ENCODE measurements around the gene AKR1C8. TPM values are rescaled to one million over a fixed set of nuclear protein-coding genes. Genes with fewer than 3 reads are reported as not detected.

AKR1C8 gene
- total RNA-seq, 2 donors from 2014 or later, result not detected

- H3K36me3 ChIP-seq, result no peaks in the 10 kb centered on the region
- H3K27ac ChIP-seq, result no peak overlapping the region
- no peak for DNase-seq (ENCODE audit: low spot score)
- no peak overlapping the region for H3K4me3 ChIP-seq
- TF ChIP-seq POLR2A (IDR thresholded peaks at IDR 0.05), result no peak
- TF ChIP-seq POLR2AphosphoS5 (IDR thresholded peaks at IDR 0.05), result no peak
- no peaks in the 10 kb centered on the region for H3K4me1 ChIP-seq (replicated peaks)
- H3K9me3 ChIP-seq, result no peaks in the 10 kb centered on the region
- intact Hi-C loops (cut with DNase I), result no loop called here
- 62% methylated on average over 8 of the region's 8 CpGs for WGBS
- H3K27me3 ChIP-seq (replicated peaks; ENCODE audit: insufficient read depth), result no peaks in the 10 kb centered on the region
Measured at GRCh38 chr10:5107860-5108526, 77.0 kb downstream of the AKR1C8 start.

DNA sequence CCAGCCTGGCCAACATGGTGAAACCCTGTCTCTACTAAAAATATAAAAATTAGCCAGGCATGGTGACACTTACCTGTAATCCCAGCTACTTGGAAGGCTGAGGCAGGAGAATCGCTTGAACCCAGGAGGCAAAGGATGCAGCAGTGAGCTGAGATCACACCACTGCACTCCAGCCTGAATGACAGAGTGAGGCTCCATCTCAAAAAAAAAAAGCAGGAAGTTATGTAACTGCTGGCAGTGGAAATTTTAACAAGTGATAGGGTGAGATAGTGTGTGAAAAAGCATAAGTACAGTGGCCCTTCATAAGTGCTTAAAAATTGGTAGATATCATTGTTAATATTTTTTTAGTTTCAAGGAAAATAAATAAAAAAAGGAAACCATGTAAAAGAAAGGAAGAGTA, 78.4 kb downstream of the AKR1C8 start:
- H3K27me3 ChIP-seq (replicated peaks; ENCODE audit: insufficient read depth), result no peaks in the 10 kb centered on the region
- no peak overlapping the region for H3K27ac ChIP-seq
- no peak overlapping the region for H3K4me3 ChIP-seq
- intact Hi-C loops (cut with DNase I), result no loop called here
- TF ChIP-seq POLR2A (IDR thresholded peaks at IDR 0.05) (no peak), POLR2AphosphoS5 (IDR thresholded peaks at IDR 0.05) (no peak)
- TF ChIP-seq, protein P1, sequence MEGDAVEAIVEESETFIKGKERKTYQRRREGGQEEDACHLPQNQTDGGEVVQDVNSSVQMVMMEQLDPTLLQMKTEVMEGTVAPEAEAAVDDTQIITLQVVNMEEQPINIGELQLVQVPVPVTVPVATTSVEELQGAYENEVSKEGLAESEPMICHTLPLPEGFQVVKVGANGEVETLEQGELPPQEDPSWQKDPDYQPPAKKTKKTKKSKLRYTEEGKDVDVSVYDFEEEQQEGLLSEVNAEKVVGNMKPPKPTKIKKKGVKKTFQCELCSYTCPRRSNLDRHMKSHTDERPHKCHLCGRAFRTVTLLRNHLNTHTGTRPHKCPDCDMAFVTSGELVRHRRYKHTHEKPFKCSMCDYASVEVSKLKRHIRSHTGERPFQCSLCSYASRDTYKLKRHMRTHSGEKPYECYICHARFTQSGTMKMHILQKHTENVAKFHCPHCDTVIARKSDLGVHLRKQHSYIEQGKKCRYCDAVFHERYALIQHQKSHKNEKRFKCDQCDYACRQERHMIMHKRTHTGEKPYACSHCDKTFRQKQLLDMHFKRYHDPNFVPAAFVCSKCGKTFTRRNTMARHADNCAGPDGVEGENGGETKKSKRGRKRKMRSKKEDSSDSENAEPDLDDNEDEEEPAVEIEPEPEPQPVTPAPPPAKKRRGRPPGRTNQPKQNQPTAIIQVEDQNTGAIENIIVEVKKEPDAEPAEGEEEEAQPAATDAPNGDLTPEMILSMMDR (IDR thresholded peaks at IDR 0.05), result no peak
- no peak for DNase-seq (ENCODE audit: low spot score)
- no peaks in the 10 kb centered on the region for H3K9me3 ChIP-seq
- 82% methylated on average over 1 of the region's 1 CpG for WGBS
- no peaks in the 10 kb centered on the region for H3K4me1 ChIP-seq (replicated peaks)
- no peaks in the 10 kb centered on the region for H3K36me3 ChIP-seq

GRCh38 chr10:5105626-5106025, 79.3 kb downstream of the AKR1C8 start:
- no peak overlapping the region for H3K27ac ChIP-seq
- TF ChIP-seq, protein P1 (IDR thresholded peaks at IDR 0.05), result no peak
- no peak for TF ChIP-seq POLR2AphosphoS5 (IDR thresholded peaks at IDR 0.05)
- no peak for TF ChIP-seq POLR2A (IDR thresholded peaks at IDR 0.05)
- no peak overlapping the region for H3K4me3 ChIP-seq
- no peaks in the 10 kb centered on the region for H3K27me3 ChIP-seq (replicated peaks; ENCODE audit: insufficient read depth)
- no peaks in the 10 kb centered on the region for H3K9me3 ChIP-seq
- intact Hi-C loops (cut with DNase I), result no loop called here
- H3K4me1 ChIP-seq (replicated peaks), result no peaks in the 10 kb centered on the region
- WGBS, result 82% methylated on average over 1 of the region's 1 CpG
- DNase-seq (ENCODE audit: low spot score), result no peak
- no peaks in the 10 kb centered on the region for H3K36me3 ChIP-seq

Other genes with a start within 250 kb of the AKR1C8 start
- gene AKR1C1, start 221.7 kb downstream of the AKR1C8 start, total RNA-seq, result 10 to 100 TPM in 1 of 2 donors, 1 to 10 TPM in 1; 7.4 to 18.7 TPM
- 1 to 10 TPM; 6.4 to 8.2 TPM for gene AKR1C2, start 181.3 kb downstream of the AKR1C8 start, total RNA-seq
- gene AKR1C3, start 90.7 kb downstream of the AKR1C8 start, total RNA-seq, result 10 to 100 TPM in 1 of 2 donors, 1 to 10 TPM in 1; 6.5 to 12.8 TPM
- not detected for gene AKR1C4, start 11.7 kb upstream of the AKR1C8 start, total RNA-seq
- not detected for gene UCN3, start 179.8 kb upstream of the AKR1C8 start, total RNA-seq
- gene TUBAL3, start 219.7 kb upstream of the AKR1C8 start, total RNA-seq, result 1 to 10 TPM in 1 of 2 donors, not detected in 1; 1.1 TPM
- gene NET1, start 227.4 kb upstream of the AKR1C8 start, total RNA-seq, result 10 to 100 TPM; 55.6 to 77.6 TPM

Measured in prostate gland (tissue), 2 donors.